PC-3 (cell line): ENCODE results near the gene LRRC63.

Source experiments
- EZH2 ChIP-seq: fragments of 300-600 bp; sonication (generic); IDR thresholded peaks from one replicate; pipeline ENCODE4 v1.6.1; 2017; ENCODE audit warnings: antibody characterized with exemption, mild to moderate bottlenecking, low read length; ENCODE audit not compliant: unreplicated experiment
- EZH2phosphoT487 ChIP-seq: fragments of 300-600 bp; sonication (generic); IDR thresholded peaks from 2 replicates; pipeline ENCODE4 v1.6.1; 2018; ENCODE audit warnings: mild to moderate bottlenecking, antibody characterized with exemption, low read length, borderline replicate concordance
- TF ChIP-seq, protein P1 (sequence below): fragments of 300-600 bp; sonication (generic); conservative IDR thresholded peaks from 2 replicates; pipeline ENCODE4 v1.5.1; 2017; ENCODE audit warnings: antibody characterized with exemption, low read depth, mild to moderate bottlenecking, low read length

DNA sequence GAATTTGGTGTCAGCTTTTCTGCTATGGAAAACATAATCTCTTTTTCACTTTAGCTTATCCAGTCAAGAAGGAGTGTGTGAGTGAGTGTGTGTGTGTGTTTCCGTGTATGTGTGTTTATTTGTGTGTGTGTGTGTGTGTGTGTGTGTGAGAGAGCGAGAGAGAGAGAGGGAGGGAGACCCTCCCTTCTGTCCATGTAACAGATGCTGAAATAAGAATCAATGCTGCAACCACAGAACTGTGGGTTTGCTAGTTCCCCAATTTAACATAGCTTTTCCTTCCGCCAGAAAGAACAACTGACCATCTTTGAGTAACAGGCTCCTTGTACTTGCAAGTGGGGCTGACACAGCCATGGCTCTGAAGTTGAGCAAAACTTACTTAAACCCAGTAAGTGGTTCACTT is 35.0 kb upstream of the LRRC63 start:
- TF ChIP-seq EZH2: no peak
- TF ChIP-seq, protein P1, sequence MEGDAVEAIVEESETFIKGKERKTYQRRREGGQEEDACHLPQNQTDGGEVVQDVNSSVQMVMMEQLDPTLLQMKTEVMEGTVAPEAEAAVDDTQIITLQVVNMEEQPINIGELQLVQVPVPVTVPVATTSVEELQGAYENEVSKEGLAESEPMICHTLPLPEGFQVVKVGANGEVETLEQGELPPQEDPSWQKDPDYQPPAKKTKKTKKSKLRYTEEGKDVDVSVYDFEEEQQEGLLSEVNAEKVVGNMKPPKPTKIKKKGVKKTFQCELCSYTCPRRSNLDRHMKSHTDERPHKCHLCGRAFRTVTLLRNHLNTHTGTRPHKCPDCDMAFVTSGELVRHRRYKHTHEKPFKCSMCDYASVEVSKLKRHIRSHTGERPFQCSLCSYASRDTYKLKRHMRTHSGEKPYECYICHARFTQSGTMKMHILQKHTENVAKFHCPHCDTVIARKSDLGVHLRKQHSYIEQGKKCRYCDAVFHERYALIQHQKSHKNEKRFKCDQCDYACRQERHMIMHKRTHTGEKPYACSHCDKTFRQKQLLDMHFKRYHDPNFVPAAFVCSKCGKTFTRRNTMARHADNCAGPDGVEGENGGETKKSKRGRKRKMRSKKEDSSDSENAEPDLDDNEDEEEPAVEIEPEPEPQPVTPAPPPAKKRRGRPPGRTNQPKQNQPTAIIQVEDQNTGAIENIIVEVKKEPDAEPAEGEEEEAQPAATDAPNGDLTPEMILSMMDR: no peak
- no peak for TF ChIP-seq EZH2phosphoT487
